Fibroblast of lung (primary cell): Measurements from ENCODE around the gene LKAAEAR1. TPM values are rescaled to one million over a fixed set of nuclear protein-coding genes. Genes with fewer than 3 reads are reported as not detected.

Experiments used
- DNase-seq, 2 donors: peaks; one replicate each; pipeline versions ENCODE4 v3.0.0 to v3.0.0-alpha.2; 2010; ENCODE audit warnings: low read depth in 2 of 2
- H2AFZ ChIP-seq: 2 replicates; pipeline ENCODE4 v1.5.1; 2012; ENCODE audit warnings: low read length, control low read depth, inconsistent platforms
- H3K27ac ChIP-seq: 2 replicates; pipeline ENCODE4 v1.5.1; 2011; ENCODE audit warnings: low read length, control low read depth; ENCODE audit not compliant: insufficient read depth
- H3K27me3 ChIP-seq: 2 replicates; pipeline ENCODE4 v1.5.1; 2011; ENCODE audit warnings: mild to moderate bottlenecking, low read length; ENCODE audit not compliant: control insufficient read depth, insufficient read depth
- H3K36me3 ChIP-seq: 2 replicates; pipeline ENCODE4 v1.5.1; 2011; ENCODE audit warnings: low read length; ENCODE audit not compliant: control insufficient read depth, insufficient read depth
- H3K4me1 ChIP-seq: 2 replicates; pipeline ENCODE4 v1.5.1; 2011; ENCODE audit warnings: low read length; ENCODE audit not compliant: control insufficient read depth, insufficient read depth; ENCODE audit errors: extremely low read depth
- H3K4me2 ChIP-seq: 2 replicates; pipeline ENCODE4 v1.5.1; 2011; ENCODE audit warnings: low read length, control low read depth; ENCODE audit not compliant: insufficient read depth; ENCODE audit errors: extremely low read depth
- H3K4me3 ChIP-seq, 4 experiments: fragments of 200-600 bp in 1 of 4; sonication (generic) in 1 of 4; replicated peaks in 1 of 4; 2 replicates each; pipeline ENCODE4 v1.5.1; 2011 to 2016; ENCODE audit warnings: low read length in 4 of 4, low read depth in 3 of 4, mild to moderate bottlenecking in 3 of 4, control low read depth in 2 of 4, inconsistent platforms in 1 of 4, mixed read lengths in 1 of 4; ENCODE audit not compliant: insufficient read depth in 1 of 4; ENCODE audit errors: control extremely low read depth in 1 of 4
- H3K79me2 ChIP-seq: 2 replicates; pipeline ENCODE4 v1.5.1; 2012; ENCODE audit warnings: mild to moderate bottlenecking, low read length, inconsistent platforms; ENCODE audit not compliant: control insufficient read depth, insufficient read depth
- H3K9ac ChIP-seq: 2 replicates; pipeline ENCODE4 v1.5.1; 2011; ENCODE audit warnings: mild to moderate bottlenecking, low read length, control low read depth; ENCODE audit not compliant: insufficient read depth
- H3K9me3 ChIP-seq: 2 replicates; pipeline ENCODE4 v1.5.1; 2012; ENCODE audit warnings: low read depth, low read length; ENCODE audit not compliant: control insufficient read depth, insufficient read depth
- H4K20me1 ChIP-seq: 2 replicates; pipeline ENCODE4 v1.5.1; 2011; ENCODE audit warnings: low read length; ENCODE audit not compliant: control insufficient read depth, insufficient read depth; ENCODE audit errors: extremely low read depth
- CTCF ChIP-seq, 2 donors: IDR thresholded peaks in 1 of 2; conservative IDR thresholded peaks in 1 of 2; 1 replicate in 1 of 2; 2 replicates in 1 of 2; pipeline ENCODE4 v1.5.1; 2011 to 2012; ENCODE audit warnings: low read length in 2 of 2, control low read depth in 1 of 2, inconsistent platforms in 1 of 2, low read depth in 1 of 2, mild to moderate bottlenecking in 1 of 2
- EZH2 ChIP-seq: IDR thresholded peaks from 2 replicates; pipeline ENCODE4 v1.5.1; 2012; ENCODE audit warnings: low read length, control low read depth, mild to moderate bottlenecking; ENCODE audit errors: missing control alignments
- polyA plus RNA-seq, 2 donors: library from polyadenylated mRNA; depleted of rRNA in 1 of 2; stranded (reverse) in 1 of 2; unstranded in 1 of 2; fragments of >200 nt; gene quantifications; 2 replicates each; pipeline ENCODE4 v1.2.1, GENCODE V29; 2011 to 2012; ENCODE audit warnings: missing spikeins in 1 of 2
- total RNA-seq: library from RNA; depleted of rRNA; stranded (reverse); fragments of >200 nt; gene quantifications from 2 replicates; pipeline ENCODE4 v1.2.1, GENCODE V29; 2014

LKAAEAR1 gene
- total and polyA plus RNA-seq, 2 donors (not counting 1 experiment from before 2014, with no cell fraction given): not detected

- Histone ChIP-seq H3K9me3 (no peaks in the 10 kb centered on the region), H3K4me3 (peak within 1 kb of the TSS; percentile 58 to 89 (median 76)), H3K9ac (peak within 1 kb of the TSS; percentile 55), H3K4me2 (peak within 1 kb of the TSS; percentile 87), H3K79me2 (no peaks in the 10 kb centered on the region), H3K27me3 (peaks cover 8% of the 10 kb centered on the region), H2AFZ (peak within 1 kb of the TSS; percentile 49), H3K27ac (peak within 1 kb of the TSS; percentile 14), H3K36me3 (no peaks in the 10 kb centered on the region), H3K4me1 (peaks cover 10% of the 10 kb centered on the region), H4K20me1 (no peaks in the 10 kb centered on the region)
- no peak for TF ChIP-seq EZH2
- no peak for TF ChIP-seq CTCF (conservative IDR thresholded peaks at IDR 0.05 in 1 of 2, IDR thresholded peaks at IDR 0.05 in 1 of 2; ENCODE audit: low read depth in 1 of 2, low read length in 2 of 2)
- DNase-seq: peak; percentile 44 to 67
Measured at GRCh38 chr20:64079273-64080012, 4.8 kb downstream of the LKAAEAR1 start, which contains the start of gene RGS19. RGS19 (minus strand) TSS chr20:64079518; CDS start chr20:64076886, 2,632 bp downstream.

GRCh38 chr20:64078934-64079272 is 5.3 kb downstream of the LKAAEAR1 start:
- Histone ChIP-seq H3K27me3 (peaks cover 4% of the 10 kb centered on the region), H3K4me2 (peak overlapping the region; percentile 87), H3K36me3 (no peaks in the 10 kb centered on the region), H3K9me3 (no peaks in the 10 kb centered on the region), H3K4me1 (peaks cover 10% of the 10 kb centered on the region), H2AFZ (no peak overlapping the region), H3K4me3 (peak overlapping the region; percentile 58 to 89 (median 76)), H4K20me1 (no peaks in the 10 kb centered on the region), H3K9ac (peak overlapping the region; percentile 55), H3K79me2 (no peaks in the 10 kb centered on the region), H3K27ac (no peak overlapping the region)
- TF ChIP-seq CTCF (conservative IDR thresholded peaks at IDR 0.05 in 1 of 2, IDR thresholded peaks at IDR 0.05 in 1 of 2; ENCODE audit: low read depth in 1 of 2, low read length in 2 of 2) (no peak), EZH2 (no peak)
- DNase-seq: no peak

GRCh38 chr20:64077876-64078551 is 6.2 kb downstream of the LKAAEAR1 start:
- no peak overlapping the region for H2AFZ ChIP-seq
- no peak for TF ChIP-seq EZH2
- no peak for TF ChIP-seq CTCF (conservative IDR thresholded peaks at IDR 0.05 in 1 of 2, IDR thresholded peaks at IDR 0.05 in 1 of 2; ENCODE audit: low read depth in 1 of 2, low read length in 2 of 2)
- H3K27ac ChIP-seq: no peak overlapping the region
- H3K9ac ChIP-seq: no peak overlapping the region
- peaks cover 8% of the 10 kb centered on the region for H3K4me1 ChIP-seq
- peaks cover 3% of the 10 kb centered on the region for H3K27me3 ChIP-seq
- no peak for DNase-seq
- peaks cover 1% of the 10 kb centered on the region for H3K36me3 ChIP-seq
- peak overlapping the region in 2 of 4 experiments; percentile 82 to 89 for H3K4me3 ChIP-seq
- H4K20me1 ChIP-seq: no peaks in the 10 kb centered on the region
- peak overlapping the region; percentile 64 for H3K4me2 ChIP-seq
- no peaks in the 10 kb centered on the region for H3K79me2 ChIP-seq
- H3K9me3 ChIP-seq: no peaks in the 10 kb centered on the region
